Measurements from ENCODE around the gene CSF1.

CSF1 gene

DNA sequence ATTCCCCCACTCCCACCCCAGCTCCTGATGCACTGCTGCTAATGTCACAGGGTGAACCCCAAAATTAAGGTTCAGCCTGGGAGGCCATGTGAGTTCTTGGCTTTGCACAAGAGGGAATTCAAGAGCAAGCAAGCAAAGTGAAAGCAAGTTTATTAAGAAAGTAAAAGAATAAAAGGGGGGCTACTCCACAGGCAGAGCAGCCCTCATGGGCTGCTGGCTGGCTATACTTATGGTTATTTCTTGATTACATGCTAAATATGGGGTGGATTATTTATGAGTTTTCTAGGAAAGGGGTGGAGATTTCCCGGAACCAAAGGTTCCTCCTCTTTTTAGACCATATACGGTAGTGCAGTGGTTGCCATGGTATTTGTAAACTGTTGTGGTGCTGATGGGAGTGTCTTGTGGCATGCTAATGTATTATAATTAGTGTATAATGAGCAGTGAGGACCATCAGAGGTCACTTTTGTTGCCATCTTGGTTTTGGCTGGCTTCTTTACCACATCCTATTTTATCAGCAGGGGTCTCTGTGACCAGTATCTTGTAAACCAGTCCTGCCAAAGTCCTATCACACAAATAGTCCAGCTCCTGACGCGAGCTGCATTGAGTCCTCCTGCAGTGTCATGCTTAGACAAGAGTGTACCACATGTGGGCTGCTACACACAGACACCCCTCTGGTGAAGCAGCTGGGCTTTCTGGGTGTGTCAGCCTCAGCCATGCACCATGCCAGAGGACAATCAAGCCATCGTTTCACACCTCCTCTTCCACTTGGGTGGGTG lies 46.4 kb upstream of the CSF1 start:
- Histone ChIP-seq H2BK15ac (ENCODE audit: low read length) (peak overlapping the region; percentile 62), H3K36me3 (replicated peaks in 1 of 2; ENCODE audit: control insufficient read depth in 2 of 2, insufficient read depth in 2 of 2, low read length in 2 of 2) (no peaks in the 10 kb centered on the region), H4K8ac (ENCODE audit: low read depth, low read length) (no peak overlapping the region), H3K4me2 (ENCODE audit: insufficient read depth, low read length, poor library complexity, severe bottlenecking) (no peak overlapping the region), H3K4me3 (ENCODE audit: low read length in 2 of 2) (no peak overlapping the region), H3K14ac (ENCODE audit: low read length) (peak overlapping the region; percentile 83), H3K4me1 (ENCODE audit: control insufficient read depth in 2 of 2, insufficient read depth in 1 of 2, low read depth in 1 of 2, low read length in 2 of 2) (peaks cover 5 to 14% of the 10 kb centered on the region in 2 donors), H3K9ac (ENCODE audit: low read depth, low read length, poor library complexity) (peak overlapping the region; percentile 7), H3K23ac (ENCODE audit: low read depth, low read length, poor library complexity) (no peak overlapping the region), H2BK12ac (ENCODE audit: low read length) (no peak overlapping the region), H3K79me1 (ENCODE audit: low read depth, low read length) (no peaks in the 10 kb centered on the region), H3K9me3 (replicated peaks in 1 of 2; ENCODE audit: control insufficient read depth in 2 of 2, insufficient read depth in 1 of 2, low read depth in 1 of 2, low read length in 2 of 2) (peaks cover 0 to 21% of the 10 kb centered on the region in 2 donors), H2BK120ac (ENCODE audit: low read depth, low read length) (no peak overlapping the region), H3K4ac (ENCODE audit: low read length) (no peak overlapping the region), H2AK5ac (ENCODE audit: low read depth, low read length) (peak overlapping the region; percentile 80), H2AFZ (ENCODE audit: low read length) (peak overlapping the region; percentile 25), H3K18ac (ENCODE audit: low read length) (peak overlapping the region; percentile 84), H4K91ac (ENCODE audit: low read depth, low read length, poor library complexity) (no peak overlapping the region), H3K27ac (replicated peaks; ENCODE audit: low read length) (no peak overlapping the region), H2BK5ac (ENCODE audit: low read length) (no peak overlapping the region), H3K27me3 (ENCODE audit: control insufficient read depth in 3 of 3, insufficient read depth in 3 of 3, low read depth in 1 of 3, low read length in 3 of 3) (no peaks in the 10 kb centered on the region)
- no peak for DNase-seq (ENCODE audit: low spot score)
- WGBS, 2 donors (ENCODE audit: extremely low coverage in 2 of 2, insufficient read length in 2 of 2, insufficient replicate concordance in 1 of 2), result no CpG with 5 or more reads among the region's 5 CpGs

DNA sequence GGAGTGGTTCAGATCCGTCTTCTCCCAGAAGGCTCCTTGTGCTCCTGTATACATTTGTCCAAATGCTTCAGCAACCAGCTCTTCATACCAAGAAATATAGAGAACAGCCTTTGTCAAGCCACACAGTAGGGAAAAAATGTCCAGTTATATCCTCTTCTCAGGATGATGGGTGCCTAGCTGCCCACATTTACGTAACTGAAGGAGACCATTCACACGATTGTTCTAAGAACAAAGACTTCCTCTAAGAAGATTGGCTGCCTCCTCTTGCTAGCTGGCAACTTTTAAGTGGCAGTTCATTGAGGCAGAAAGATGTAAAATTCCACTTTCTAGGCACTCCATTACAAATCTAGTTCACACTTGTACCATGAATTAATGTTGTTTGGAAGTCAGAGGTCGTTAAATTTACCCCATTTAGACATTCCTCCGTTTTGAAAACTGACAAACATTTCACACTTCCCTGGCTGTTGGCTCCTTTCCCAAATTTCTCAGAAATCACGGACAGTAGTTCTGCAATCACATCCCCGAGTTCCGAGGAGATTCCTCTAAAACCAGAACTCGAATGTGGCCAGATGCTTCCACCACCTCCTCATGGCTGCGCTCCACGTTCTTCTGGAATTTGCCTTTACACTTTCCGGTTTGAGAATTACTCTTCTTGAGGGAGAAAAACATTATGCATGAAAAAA lies 45.6 kb upstream of the CSF1 start:
- no peak overlapping the region for H3K27ac ChIP-seq (replicated peaks; ENCODE audit: low read length)
- peaks cover 5 to 14% of the 10 kb centered on the region in 2 donors for H3K4me1 ChIP-seq (ENCODE audit: control insufficient read depth in 2 of 2, insufficient read depth in 1 of 2, low read depth in 1 of 2, low read length in 2 of 2)
- no peak overlapping the region for H2BK5ac ChIP-seq (ENCODE audit: low read length)
- no peak overlapping the region for H2AK5ac ChIP-seq (ENCODE audit: low read depth, low read length)
- no peaks in the 10 kb centered on the region for H3K36me3 ChIP-seq (replicated peaks in 1 of 2; ENCODE audit: control insufficient read depth in 2 of 2, insufficient read depth in 2 of 2, low read length in 2 of 2)
- H3K27me3 ChIP-seq (ENCODE audit: control insufficient read depth in 3 of 3, insufficient read depth in 3 of 3, low read depth in 1 of 3, low read length in 3 of 3), result no peaks in the 10 kb centered on the region
- no peaks in the 10 kb centered on the region for H3K79me1 ChIP-seq (ENCODE audit: low read depth, low read length)
- no peak overlapping the region for H2BK12ac ChIP-seq (ENCODE audit: low read length)
- DNase-seq (ENCODE audit: low spot score), result no peak
- no peak overlapping the region for H4K8ac ChIP-seq (ENCODE audit: low read depth, low read length)
- H3K9me3 ChIP-seq (replicated peaks in 1 of 2; ENCODE audit: control insufficient read depth in 2 of 2, insufficient read depth in 1 of 2, low read depth in 1 of 2, low read length in 2 of 2), result peaks cover 0 to 21% of the 10 kb centered on the region in 2 donors
- no peak overlapping the region for H2AFZ ChIP-seq (ENCODE audit: low read length)
- H4K91ac ChIP-seq (ENCODE audit: low read depth, low read length, poor library complexity), result no peak overlapping the region
- no peak overlapping the region for H3K4me3 ChIP-seq (ENCODE audit: low read length in 2 of 2)
- H3K18ac ChIP-seq (ENCODE audit: low read length), result no peak overlapping the region
- H2BK15ac ChIP-seq (ENCODE audit: low read length), result peak overlapping the region; percentile 62
- no peak overlapping the region for H3K9ac ChIP-seq (ENCODE audit: low read depth, low read length, poor library complexity)
- H3K14ac ChIP-seq (ENCODE audit: low read length), result no peak overlapping the region
- H2BK120ac ChIP-seq (ENCODE audit: low read depth, low read length), result no peak overlapping the region
- no peak overlapping the region for H3K23ac ChIP-seq (ENCODE audit: low read depth, low read length, poor library complexity)
- H3K4me2 ChIP-seq (ENCODE audit: insufficient read depth, low read length, poor library complexity, severe bottlenecking), result no peak overlapping the region
- H3K4ac ChIP-seq (ENCODE audit: low read length), result no peak overlapping the region
- no CpG with 5 or more reads among the region's 12 CpGs for WGBS, 2 donors (ENCODE audit: extremely low coverage in 2 of 2, insufficient read length in 2 of 2, insufficient replicate concordance in 1 of 2)

DNA sequence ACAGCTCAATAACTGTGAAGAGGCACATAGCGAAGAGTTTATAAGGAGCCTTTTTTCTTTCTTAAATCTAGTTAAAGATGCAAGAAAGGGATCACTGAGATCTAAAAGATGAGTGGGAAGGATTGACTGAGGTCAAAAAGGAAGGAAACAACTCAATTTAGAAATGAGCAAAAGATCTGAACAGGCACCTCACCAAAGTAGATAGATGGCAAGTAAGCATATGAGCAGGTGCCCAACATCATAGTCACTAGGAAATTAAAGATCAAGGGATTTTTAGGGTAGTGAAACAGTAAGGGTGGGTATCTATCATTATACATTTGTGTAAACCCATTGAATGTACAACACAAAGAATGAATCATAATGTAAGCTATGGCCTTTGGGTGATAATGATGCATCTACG lies 44.6 kb upstream of the CSF1 start:
- H3K14ac ChIP-seq (ENCODE audit: low read length), result no peak overlapping the region
- no peaks in the 10 kb centered on the region for H3K27me3 ChIP-seq (ENCODE audit: control insufficient read depth in 3 of 3, insufficient read depth in 3 of 3, low read depth in 1 of 3, low read length in 3 of 3)
- H3K79me1 ChIP-seq (ENCODE audit: low read depth, low read length), result no peaks in the 10 kb centered on the region
- no peak overlapping the region for H2BK12ac ChIP-seq (ENCODE audit: low read length)
- H3K4me3 ChIP-seq (ENCODE audit: low read length in 2 of 2), result no peak overlapping the region
- H3K36me3 ChIP-seq (replicated peaks in 1 of 2; ENCODE audit: control insufficient read depth in 2 of 2, insufficient read depth in 2 of 2, low read length in 2 of 2), result no peaks in the 10 kb centered on the region
- WGBS, 2 donors (ENCODE audit: extremely low coverage in 2 of 2, insufficient read length in 2 of 2, insufficient replicate concordance in 1 of 2), result no CpG with 5 or more reads among the region's 2 CpGs
- H2BK120ac ChIP-seq (ENCODE audit: low read depth, low read length), result no peak overlapping the region
- no peak overlapping the region for H2BK5ac ChIP-seq (ENCODE audit: low read length)
- peaks cover 5 to 14% of the 10 kb centered on the region in 2 donors for H3K4me1 ChIP-seq (ENCODE audit: control insufficient read depth in 2 of 2, insufficient read depth in 1 of 2, low read depth in 1 of 2, low read length in 2 of 2)
- no peak overlapping the region for H4K8ac ChIP-seq (ENCODE audit: low read depth, low read length)
- no peak overlapping the region for H2AK5ac ChIP-seq (ENCODE audit: low read depth, low read length)
- H3K27ac ChIP-seq (replicated peaks; ENCODE audit: low read length), result no peak overlapping the region
- H3K18ac ChIP-seq (ENCODE audit: low read length), result no peak overlapping the region
- no peak overlapping the region for H2BK15ac ChIP-seq (ENCODE audit: low read length)
- peaks cover 0 to 21% of the 10 kb centered on the region in 2 donors for H3K9me3 ChIP-seq (replicated peaks in 1 of 2; ENCODE audit: control insufficient read depth in 2 of 2, insufficient read depth in 1 of 2, low read depth in 1 of 2, low read length in 2 of 2)
- no peak overlapping the region for H3K4ac ChIP-seq (ENCODE audit: low read length)
- no peak overlapping the region for H3K4me2 ChIP-seq (ENCODE audit: insufficient read depth, low read length, poor library complexity, severe bottlenecking)
- no peak for DNase-seq (ENCODE audit: low spot score)
- no peak overlapping the region for H2AFZ ChIP-seq (ENCODE audit: low read length)
- no peak overlapping the region for H3K9ac ChIP-seq (ENCODE audit: low read depth, low read length, poor library complexity)
- no peak overlapping the region for H4K91ac ChIP-seq (ENCODE audit: low read depth, low read length, poor library complexity)
- no peak overlapping the region for H3K23ac ChIP-seq (ENCODE audit: low read depth, low read length, poor library complexity)

All from neuronal stem cell (in vitro differentiated cells).